ENCODE data around the gene BLOC1S1.

The BLOC1S1 gene

GRCh38 chr12:55728186-55728938 is 12.5 kb downstream of the BLOC1S1 start:
- DNase-seq (ENCODE audit: low read depth) = no peak

- peak; percentile 39 for DNase-seq (ENCODE audit: low read depth)
Observed at GRCh38 chr12:55728939-55729818, 13.3 kb downstream of the BLOC1S1 start, which contains the start of gene CD63. CD63 (minus strand) TSS chr12:55729009; CDS start chr12:55728341, 668 bp downstream.

GRCh38 chr12:55729819-55730818 is 14.3 kb downstream of the BLOC1S1 start:
- no peak for DNase-seq (ENCODE audit: low read depth)

GRCh38 chr12:55732288-55732687 is 16.4 kb downstream of the BLOC1S1 start:
- no peak for DNase-seq (ENCODE audit: low read depth)

GRCh38 chr12:55733021-55733555 is 17.2 kb downstream of the BLOC1S1 start:
- no peak for DNase-seq (ENCODE audit: low read depth)

- DNase-seq (ENCODE audit: low read depth) = no peak
Observed at GRCh38 chr12:55733858-55734257, 18.0 kb downstream of the BLOC1S1 start.

DNA sequence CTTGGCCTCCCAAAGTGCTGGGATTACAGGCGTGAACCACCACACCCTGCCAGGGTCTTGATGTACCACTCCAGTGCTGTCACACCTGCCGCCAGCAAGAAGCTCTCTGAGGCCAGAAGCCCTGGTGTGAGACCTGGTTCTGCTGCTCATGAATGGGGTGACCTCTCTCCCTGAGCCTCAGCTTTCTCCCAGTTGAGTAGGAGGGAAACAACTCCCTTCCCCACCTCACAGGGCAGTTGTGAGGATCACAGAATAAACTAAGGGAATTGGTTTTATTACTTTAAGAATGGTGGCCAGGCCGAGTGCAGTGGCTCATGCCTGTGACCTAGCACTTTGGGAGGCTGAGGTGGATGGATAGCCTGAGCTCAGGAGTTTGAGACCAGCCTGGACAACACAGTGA is 18.7 kb downstream of the BLOC1S1 start:
- no peak for DNase-seq (ENCODE audit: low read depth)

DNA sequence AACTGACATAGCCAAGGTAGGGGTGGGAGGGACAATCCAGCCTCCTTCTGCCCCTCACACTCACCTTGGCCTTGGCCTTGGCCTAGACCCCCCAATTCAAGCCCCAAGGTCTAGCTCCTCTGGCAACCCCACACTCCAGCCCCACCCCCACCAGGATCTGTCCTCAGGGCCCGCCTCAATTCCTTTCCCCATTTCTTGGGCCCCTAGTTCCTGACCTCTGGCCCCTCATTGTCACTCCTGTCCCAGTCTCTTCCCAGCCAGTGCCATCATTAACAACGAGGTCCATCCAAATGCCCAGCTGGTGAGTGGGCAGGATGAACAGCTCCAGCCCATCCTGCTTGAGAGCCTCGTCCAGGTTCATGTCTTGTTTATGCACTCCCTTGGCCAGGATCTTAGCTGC is 20.2 kb downstream of the BLOC1S1 start:
- no peak for DNase-seq (ENCODE audit: low read depth)

GRCh38 chr12:55736780-55737580 is 21.1 kb downstream of the BLOC1S1 start:
- DNase-seq (ENCODE audit: low read depth) = peak; percentile 26

DNA sequence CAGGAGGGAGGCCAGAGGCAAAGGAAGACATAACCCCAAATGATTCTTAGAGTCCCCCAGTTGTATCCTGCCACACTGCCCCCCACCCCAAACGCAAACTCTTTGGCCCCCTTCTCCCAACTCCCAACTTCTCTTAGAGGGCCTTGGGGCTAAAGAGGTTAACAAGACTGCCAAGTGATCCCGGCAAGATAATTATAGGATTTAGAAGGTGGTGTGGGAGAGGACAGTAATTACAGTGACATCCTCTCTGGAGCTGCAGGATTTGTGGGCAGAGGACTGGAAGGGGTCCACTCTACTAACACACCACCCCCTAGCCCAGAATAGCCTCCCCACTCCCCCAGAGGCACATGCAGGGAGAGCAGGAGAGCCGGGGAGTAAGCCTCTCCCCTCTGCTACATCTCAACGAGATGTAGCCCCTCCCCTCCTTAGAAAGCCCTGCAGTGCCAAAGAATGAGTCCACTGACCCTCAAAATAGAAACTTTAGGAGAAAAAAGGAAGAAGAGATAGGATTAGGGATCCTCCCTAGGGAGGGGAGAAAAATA is 21.8 kb downstream of the BLOC1S1 start:
- no peak for DNase-seq (ENCODE audit: low read depth)

GRCh38 chr12:55738123-55739024 is 22.5 kb downstream of the BLOC1S1 start:
- peak; percentile 67 for DNase-seq (ENCODE audit: low read depth)

DNA sequence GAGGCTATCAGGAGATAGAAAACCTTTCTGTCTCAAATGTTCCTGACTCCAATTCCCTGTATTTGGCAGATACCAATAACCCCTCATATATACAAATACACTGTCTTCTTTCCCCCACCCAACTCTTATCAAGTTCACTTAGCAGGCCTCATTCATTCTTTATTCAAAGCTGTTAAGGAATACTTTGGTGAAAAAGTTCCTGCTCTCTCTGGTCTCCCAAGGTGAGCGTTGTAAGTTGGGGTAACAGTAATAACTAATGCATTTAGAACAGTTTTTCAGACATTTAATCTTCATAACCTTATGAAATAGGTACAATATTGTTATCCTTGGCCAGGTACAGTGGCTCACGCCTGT is 23.2 kb downstream of the BLOC1S1 start:
- no peak for DNase-seq (ENCODE audit: low read depth)

GRCh38 chr12:55741931-55742680 is 26.3 kb downstream of the BLOC1S1 start:
- no peak for DNase-seq (ENCODE audit: low read depth)

DNA sequence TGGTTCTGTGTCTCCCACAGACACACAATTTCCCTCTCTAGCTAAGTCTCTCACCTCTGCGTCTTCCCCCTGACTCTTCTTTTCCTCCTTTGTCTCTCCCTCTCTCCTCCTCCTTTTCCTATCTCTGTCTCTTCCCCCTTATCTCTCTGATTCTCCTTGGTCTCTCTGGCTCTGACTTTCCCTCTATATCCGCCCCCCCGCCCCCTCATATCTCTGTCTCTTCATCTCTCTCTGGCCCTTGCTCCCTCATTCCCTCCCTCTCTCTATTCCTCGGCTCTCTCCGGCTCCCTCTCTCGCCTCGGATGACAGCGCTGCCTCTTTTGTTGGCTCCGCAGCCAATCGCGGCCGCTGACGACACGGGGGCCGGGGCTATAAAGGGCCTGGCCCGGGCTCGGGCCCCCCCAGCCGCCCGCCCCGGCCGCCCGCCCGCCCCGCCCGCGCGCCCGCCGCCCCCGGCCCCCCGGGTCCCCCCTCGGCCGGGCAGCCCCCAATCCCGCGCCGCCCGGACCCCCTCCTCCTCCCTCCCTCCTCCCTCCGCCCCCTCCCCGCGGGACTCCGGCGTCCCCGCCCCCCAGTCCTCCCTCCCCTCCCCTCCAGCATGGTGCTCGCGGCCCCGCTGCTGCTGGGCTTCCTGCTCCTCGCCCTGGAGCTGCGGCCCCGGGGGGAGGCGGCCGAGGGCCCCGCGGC is 27.0 kb downstream of the BLOC1S1 start, which contains the start of gene GDF11:
GDF11 (plus strand) TSS at position 404 of the 687 bp plus-strand sequence; CDS start at position 599, 195 bp downstream.
- DNase-seq (ENCODE audit: low read depth) = peak; percentile 49

DNA sequence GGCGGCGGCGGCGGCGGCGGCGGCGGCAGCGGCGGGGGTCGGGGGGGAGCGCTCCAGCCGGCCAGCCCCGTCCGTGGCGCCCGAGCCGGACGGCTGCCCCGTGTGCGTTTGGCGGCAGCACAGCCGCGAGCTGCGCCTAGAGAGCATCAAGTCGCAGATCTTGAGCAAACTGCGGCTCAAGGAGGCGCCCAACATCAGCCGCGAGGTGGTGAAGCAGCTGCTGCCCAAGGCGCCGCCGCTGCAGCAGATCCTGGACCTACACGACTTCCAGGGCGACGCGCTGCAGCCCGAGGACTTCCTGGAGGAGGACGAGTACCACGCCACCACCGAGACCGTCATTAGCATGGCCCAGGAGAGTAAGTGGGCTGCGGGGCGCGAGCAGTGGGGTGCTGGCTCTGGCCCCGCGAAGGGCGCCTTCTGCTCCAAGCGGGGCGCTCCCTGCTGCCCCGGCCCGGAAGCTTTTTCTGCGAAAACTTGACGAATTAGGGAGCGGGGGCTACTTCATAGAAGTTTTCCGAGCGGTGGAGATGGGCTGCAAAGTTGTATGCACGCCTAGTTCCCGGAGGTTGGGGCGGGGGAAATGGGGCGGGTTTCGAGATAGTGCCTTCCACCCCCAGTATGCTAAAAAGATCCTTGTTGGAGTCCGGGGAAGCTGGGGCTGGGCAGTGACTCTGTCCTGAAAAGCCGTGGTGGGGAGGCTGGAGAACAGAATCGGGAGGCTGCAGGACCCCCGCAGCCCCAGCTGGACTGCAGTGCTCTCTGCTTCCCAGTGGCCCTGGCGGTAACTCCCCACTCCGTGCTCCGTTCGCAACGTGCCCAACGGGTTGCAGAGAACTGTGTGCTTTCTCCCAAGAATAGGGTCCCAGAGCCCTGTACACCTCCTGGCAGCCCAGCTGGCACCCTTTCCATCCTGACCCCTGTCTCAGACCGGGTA is 27.8 kb downstream of the BLOC1S1 start:
- DNase-seq (ENCODE audit: low read depth) = no peak

GRCh38 chr12:55744340-55745030 is 28.6 kb downstream of the BLOC1S1 start:
- DNase-seq (ENCODE audit: low read depth) = no peak
